ENCODE results near the gene CCL25.

DNA sequence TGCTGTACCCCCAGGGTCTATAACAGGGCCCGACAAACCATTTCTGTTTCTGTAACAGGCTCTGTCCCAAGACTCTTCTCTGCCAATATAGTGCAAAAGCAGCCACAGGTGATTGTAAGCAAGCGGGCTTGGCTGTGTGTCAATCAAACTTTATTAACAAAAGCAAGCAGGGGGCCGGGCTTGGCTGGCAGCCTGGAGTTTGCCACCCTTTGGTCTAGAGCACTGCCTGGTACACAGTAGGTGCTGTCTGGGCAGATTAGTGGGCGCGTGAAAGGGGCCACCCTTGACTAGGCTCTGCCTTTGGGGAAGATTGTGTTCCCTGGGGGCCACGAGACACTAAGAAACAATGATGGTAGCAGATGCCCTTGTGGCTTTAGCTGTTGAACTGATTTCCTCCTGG lies 27.4 kb downstream of the CCL25 start:
- TF ChIP-seq, protein P1, sequence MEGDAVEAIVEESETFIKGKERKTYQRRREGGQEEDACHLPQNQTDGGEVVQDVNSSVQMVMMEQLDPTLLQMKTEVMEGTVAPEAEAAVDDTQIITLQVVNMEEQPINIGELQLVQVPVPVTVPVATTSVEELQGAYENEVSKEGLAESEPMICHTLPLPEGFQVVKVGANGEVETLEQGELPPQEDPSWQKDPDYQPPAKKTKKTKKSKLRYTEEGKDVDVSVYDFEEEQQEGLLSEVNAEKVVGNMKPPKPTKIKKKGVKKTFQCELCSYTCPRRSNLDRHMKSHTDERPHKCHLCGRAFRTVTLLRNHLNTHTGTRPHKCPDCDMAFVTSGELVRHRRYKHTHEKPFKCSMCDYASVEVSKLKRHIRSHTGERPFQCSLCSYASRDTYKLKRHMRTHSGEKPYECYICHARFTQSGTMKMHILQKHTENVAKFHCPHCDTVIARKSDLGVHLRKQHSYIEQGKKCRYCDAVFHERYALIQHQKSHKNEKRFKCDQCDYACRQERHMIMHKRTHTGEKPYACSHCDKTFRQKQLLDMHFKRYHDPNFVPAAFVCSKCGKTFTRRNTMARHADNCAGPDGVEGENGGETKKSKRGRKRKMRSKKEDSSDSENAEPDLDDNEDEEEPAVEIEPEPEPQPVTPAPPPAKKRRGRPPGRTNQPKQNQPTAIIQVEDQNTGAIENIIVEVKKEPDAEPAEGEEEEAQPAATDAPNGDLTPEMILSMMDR (IDR thresholded peaks at IDR 0.05; ENCODE audit: poor library complexity, severe bottlenecking) = no peak
- no peak for TF ChIP-seq EP300 (conservative IDR thresholded peaks at IDR 0.05; ENCODE audit: poor library complexity, severe bottlenecking)
- TF ChIP-seq REST (IDR thresholded peaks at IDR 0.05; ENCODE audit: borderline replicate concordance) = no peak
- no peak for TF ChIP-seq EZH2 (IDR thresholded peaks at IDR 0.05; ENCODE audit: borderline replicate concordance, insufficient read depth, low read length, poor library complexity, severe bottlenecking)
- no peak for TF ChIP-seq RAD21 (conservative IDR thresholded peaks at IDR 0.05)
- TF ChIP-seq TAF1 (IDR thresholded peaks at IDR 0.05; ENCODE audit: low read depth) = no peak
- no peak for TF ChIP-seq MXI1 (conservative IDR thresholded peaks at IDR 0.05; ENCODE audit: poor library complexity, severe bottlenecking)
- no peak for TF ChIP-seq POLR2AphosphoS5 (IDR thresholded peaks at IDR 0.05)
